ENCODE results near the gene HSPBP1.
"Not testable (repeated sequence)": the region's sequence is repeated elsewhere in the genome, so short reads cannot be mapped to it uniquely, and the experiment has no call there.

Gene HSPBP1

GRCh38 chr19:55279770-55280643 is at the start of gene HSPBP1:
Gene HSPBP1, minus strand, starts transcription at chr19:55280110. Its CDS starts 502 bp downstream, at chr19:55279608.
- peak; percentile 97 for DNase-seq (ENCODE audit: low spot score)

GRCh38 chr19:55328774-55329318 is 48.9 kb upstream of the HSPBP1 start:
- DNase-seq (ENCODE audit: low spot score): not testable (repeated sequence)

DNA sequence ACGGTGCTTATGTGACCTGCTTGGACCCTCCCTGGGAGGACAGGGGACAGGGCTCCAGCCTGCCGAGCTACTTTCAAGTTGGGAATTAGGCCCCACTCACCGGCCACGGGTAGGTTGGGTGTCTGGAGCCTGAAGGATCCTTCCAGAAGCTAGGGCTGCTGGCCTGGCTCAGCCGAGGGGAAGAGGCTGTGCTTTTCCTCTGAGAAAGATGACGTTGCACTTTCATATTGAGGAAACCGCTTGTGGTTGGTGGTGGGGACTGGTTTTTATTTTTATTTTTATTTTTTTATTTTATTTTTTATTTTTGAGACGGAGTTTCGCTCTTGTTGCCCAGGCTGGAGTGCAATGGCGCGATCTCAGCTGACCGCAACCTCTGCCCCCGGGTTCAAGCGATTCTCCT is 45.3 kb upstream of the HSPBP1 start, which contains the start of gene TMEM150B:
Gene TMEM150B (minus strand): TSS at position 170 of the 400 bp plus-strand sequence. CDS start 4,305 bp downstream, outside the sequence.
- DNase-seq (ENCODE audit: low spot score): no peak

DNA sequence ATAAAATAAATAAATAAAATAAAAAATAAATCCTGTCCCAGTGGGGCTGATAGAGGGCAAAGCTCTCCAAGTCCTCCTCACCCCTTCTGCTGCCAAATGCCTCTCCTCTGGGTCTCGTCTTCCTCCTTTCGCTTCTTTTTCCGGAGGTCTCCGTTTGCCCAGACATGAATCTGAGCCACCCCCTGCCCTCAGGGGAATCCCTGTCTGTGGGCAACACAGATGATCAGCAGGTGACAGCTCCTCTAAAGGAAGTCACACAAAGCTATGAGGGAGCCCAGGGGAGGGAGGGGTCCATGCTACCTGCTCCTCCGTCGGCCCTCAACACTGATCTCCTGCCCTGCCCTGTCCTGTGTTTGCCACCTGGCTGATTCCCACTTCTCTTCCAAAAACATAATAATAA is 44.8 kb upstream of the HSPBP1 start:
- DNase-seq (ENCODE audit: low spot score): no peak

- DNase-seq (ENCODE audit: low spot score): no peak
Observed at GRCh38 chr19:55322204-55322885, 42.4 kb upstream of the HSPBP1 start.

DNA sequence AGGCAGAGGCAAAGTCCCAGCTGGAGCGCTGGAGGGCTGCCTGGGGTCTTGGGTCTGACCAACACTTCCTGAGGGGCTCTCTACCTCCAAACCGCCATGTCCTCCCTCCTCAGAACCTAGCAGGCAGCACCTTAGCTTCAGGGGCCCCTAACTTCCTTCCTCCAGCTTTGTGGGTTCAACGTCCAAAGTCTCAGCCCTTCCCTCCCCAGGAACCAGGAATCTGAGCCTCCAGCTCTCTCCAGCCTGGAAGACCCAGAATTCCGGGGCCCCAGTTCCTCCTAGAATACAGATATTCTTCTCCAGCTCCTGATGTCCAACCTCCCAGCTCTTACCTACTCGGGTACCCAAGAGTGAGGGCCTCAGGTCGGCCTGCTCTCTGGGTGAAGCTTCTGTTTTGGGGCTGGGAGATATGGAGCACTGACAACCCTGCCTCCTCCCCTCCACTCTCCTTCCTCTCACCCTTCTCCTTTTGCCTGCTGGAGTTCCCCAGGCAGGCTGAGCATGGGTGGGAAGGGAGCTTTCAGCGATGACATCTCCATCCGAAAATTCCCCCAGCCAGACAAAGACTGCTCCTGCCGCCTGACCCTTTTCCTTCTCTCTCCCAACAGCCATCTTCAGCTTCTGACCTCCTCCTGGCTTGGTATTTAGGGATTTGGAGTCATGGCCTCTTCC is 41.7 kb upstream of the HSPBP1 start:
- DNase-seq (ENCODE audit: low spot score): no peak

DNA sequence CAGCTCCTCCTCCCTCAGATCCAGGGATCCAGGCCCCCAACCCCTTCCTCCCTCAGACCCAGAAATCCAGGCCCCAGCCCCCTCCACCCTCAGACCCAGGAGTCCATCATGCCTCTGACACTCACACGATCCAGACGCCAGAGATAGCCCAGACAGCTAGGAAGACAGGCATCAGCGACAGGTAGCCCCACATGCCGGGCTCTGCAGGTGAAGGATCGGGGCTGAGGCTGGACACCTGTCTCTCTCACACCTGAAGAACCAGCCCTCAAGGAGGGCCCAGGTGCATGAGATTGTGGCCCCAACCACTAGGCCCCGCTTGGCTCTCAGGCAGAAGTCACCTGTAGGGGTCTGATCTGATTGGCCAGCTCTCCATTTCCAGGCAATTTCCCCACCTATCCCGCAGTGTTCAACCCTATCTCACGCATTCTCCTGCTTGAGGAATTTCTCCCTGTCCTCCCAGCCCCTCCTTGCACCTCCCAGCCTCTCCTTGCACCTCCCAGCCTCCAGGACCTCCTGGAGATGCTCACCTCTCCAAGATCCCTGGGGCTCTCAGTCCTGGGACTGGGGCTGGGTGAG is 41.0 kb upstream of the HSPBP1 start:
- DNase-seq (ENCODE audit: low spot score): no peak

- peak; percentile 78 for DNase-seq (ENCODE audit: low spot score)
Observed at GRCh38 chr19:55319785-55320184, 39.9 kb upstream of the HSPBP1 start.

GRCh38 chr19:55316646-55317045 is 36.7 kb upstream of the HSPBP1 start:
- DNase-seq (ENCODE audit: low spot score): no peak

DNA sequence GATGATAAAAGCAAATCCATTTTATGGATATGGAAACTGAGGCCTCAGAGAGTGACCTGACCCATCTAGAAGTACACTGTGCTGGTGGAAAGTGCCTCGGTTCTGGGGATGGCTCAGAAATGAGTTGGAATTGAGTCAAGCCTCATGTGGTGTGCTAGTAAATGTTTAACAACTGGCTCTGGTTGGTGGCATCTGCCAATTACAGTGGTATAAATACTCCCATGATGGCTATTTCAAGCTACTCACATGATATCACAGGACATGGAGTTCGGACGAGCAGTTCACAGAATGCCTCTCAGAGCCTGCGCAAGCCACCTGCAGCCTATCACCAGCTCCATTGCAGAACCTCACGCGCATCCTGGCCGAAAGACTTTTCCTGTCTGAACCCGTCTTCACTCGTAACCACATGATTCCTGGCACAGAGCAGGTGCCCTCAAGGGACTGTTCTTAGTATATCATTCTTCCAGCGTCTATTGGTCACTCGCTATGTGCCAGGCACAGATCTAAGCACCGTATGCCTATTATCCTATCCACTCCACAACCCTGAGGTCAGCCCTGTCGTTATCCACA is 36.1 kb upstream of the HSPBP1 start:
- no peak for DNase-seq (ENCODE audit: low spot score)

- no peak for DNase-seq (ENCODE audit: low spot score)
Observed at GRCh38 chr19:55314396-55314795, 34.5 kb upstream of the HSPBP1 start.

DNA sequence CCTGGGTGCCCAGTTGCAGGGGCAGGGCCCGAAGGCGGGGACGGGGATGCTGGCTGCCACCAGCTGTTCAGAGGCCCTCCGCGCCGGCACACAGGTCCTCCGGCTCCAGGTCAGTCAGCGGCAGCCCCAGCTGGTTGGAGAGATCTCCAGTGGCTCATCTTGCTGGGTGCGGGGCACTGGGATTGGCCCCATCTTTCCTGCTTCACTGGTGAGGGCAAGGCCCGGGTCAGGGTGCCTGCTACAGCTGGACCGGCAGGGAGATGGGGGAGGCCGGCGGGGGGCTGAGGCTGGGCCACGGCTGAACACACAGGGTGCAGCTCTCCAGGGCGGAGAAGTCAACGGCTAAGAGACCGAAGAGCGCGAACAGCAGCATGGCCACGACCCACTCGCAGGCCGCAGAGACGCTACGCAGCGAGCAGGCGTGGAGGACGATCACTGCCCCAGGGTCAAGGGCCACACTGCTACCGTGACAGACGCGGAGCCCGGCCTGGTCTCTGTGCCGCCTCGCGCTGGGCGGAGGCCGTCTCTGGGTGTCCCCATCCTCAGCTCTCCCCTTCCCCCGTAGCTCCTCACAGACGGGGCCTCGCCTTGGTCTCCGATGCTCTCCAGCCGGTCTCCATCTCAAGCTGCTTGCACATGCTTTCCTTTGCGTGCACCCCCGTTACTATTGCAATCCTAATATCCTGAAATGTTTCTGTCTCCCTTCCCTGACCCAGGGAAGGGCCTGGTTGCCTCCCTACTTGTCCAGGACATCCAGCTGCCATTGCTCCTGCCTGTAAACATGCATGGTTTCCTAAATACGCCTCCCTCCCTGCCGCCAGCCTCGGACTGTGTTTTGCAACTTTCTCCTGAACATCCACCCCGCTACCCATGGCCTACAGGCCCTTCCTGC is 33.0 kb upstream of the HSPBP1 start:
- no peak for DNase-seq (ENCODE audit: low spot score)

DNA sequence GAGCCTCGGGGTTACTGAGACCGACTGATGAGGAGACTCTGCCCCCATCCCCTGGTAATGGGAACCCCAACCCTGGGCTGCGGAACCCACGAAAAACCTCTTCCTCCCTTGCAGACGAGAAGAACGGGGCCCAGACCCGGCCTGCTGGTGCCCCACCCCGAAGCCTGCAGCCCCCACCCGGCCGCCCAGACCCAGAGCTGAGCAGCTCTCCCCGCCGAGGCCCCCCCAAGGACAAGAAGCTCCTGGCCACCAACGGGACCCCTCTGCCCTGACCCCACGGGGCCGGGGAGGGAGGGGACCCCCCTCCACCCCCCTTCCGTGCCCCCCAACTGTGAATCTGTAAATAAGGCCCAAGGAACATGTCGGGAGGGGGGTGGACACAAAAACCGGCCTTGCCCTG is 31.9 kb upstream of the HSPBP1 start:
- DNase-seq (ENCODE audit: low spot score): no peak

- no peak for DNase-seq (ENCODE audit: low spot score)
Observed at GRCh38 chr19:55311397-55311796, 31.5 kb upstream of the HSPBP1 start.

DNA sequence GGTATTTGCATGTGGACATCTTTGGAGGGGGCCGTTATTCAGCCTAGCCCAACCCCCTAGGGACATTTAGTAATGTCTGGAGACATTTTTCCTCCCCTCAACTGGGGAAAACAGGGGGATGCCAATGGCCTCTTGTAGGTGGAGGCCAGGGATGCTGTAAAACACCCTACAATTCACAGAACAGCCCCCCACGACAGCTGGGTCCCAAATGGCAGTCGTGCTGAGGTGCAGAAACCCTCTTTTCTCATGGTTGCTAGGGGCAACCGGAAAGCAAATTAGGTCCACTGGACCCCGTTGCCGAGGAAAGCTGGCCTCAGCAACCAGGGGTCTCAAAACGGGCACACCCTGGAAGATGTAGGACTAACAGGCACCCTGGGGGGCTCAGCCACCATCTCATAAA is 30.6 kb upstream of the HSPBP1 start:
- no peak for DNase-seq (ENCODE audit: low spot score)

- no peak for DNase-seq (ENCODE audit: low spot score)
Observed at GRCh38 chr19:55309448-55309847, 29.5 kb upstream of the HSPBP1 start.

DNA sequence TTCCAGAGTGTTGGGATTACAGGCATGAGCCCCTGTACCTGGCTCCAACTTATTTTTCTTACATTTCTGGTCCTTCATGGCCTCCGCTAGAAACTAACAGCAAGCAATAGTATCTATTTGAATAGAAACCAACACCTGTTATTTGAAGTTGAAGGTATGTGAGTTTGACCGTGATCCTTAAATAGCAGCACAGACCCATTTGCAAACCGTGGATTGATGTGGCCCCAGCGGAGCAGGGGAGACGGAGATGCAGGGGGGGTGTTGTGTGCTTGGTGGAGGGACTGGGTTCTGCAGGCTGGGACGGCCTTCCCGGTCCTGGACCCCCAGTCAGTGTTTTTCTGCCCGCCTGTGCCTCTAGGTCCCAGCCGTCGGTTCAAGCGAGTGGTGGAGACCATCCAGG is 28.4 kb upstream of the HSPBP1 start:
- DNase-seq (ENCODE audit: low spot score): no peak

DNA sequence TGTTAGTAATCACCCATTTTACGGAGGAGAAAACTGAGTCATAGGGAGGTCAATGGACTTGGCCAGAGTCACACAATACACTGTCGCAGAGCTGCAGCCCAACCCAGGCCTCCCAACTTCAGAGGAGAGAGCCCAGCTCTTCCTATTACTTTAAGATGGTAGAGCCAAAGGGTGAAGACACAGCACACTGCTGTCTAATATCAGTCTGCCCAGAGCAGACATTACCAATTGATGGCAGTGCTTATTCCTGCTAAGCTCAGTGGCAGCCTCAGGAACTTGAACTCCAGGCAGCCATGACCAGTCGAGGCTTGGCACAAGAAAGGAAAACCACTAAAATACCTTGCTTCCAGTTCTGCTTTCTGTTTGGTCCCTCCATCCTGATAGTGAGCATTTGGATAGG is 26.8 kb upstream of the HSPBP1 start:
- DNase-seq (ENCODE audit: low spot score): no peak

DNA sequence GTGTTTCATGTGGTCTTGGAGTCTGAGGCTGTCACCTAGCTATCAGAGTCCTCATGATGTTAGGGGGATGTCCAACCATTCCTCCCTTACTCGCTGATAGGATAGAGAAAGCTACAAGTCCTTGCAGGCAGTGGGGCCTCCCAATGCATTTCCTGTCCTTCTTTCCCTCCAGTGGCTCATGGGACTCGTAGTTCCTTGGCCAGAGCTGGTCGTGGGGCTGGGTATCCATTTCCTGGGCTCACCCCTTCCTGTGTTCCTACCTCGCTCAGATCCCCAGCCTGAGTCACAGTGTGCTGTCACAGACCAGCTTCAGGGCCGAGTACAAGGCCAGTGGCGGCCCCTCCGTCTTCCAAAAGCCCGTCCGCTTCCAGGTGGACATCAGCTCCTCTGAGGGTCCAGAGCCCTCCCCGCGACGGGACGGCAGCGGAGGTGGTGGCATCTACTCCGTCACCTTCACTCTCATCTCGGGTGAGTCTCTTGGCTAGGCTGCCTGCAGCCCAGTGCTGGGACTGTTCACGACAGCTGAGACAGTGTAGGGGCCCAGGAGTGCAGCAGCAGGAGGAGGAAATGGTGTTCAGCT is 26.2 kb upstream of the HSPBP1 start:
- DNase-seq (ENCODE audit: low spot score): no peak

DNA sequence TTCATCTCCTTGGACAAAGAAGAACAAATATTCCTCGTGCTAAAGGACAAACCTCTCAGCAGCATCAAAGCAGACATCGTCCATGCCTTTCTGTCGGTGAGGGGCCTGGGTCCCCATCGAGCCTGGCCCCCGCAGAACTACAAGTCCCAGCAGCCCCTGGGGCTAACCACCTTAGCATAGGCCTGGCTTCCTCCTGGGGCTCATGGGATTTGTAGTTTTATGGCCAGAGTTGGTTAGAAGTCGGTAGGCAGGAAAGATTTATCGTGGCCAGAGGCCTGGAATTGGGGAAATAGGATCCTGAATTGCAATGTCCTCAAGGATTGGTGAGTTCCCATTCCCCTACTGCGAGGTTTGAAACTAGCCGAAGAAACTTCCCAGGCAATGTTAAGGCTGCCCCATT is 25.6 kb upstream of the HSPBP1 start:
- DNase-seq (ENCODE audit: low spot score): peak; percentile 72
